Liver (tissue), 9 donors: Measurements from ENCODE around the gene KDM3A. TPM values are rescaled to one million over a fixed set of nuclear protein-coding genes. Genes with fewer than 3 reads are reported as not detected.

Source experiments
- DNase-seq: peaks from one replicate; pipeline ENCODE4 v3.0.0-alpha.2; 2017; ENCODE audit warnings: low spot score
- H3K27ac ChIP-seq, 2 donors: one replicate each; pipeline ENCODE4 v1.7.0; 2013; ENCODE audit warnings: inconsistent platforms in 2 of 2, low read length in 2 of 2, control low read depth in 1 of 2, low read depth in 1 of 2, mild to moderate bottlenecking in 1 of 2
- H3K27me3 ChIP-seq, 4 donors: one replicate each; pipeline versions ENCODE4 v1.6.1 to v1.7.0; 2013; ENCODE audit warnings: low read length in 3 of 4, inconsistent platforms in 1 of 4, mild to moderate bottlenecking in 1 of 4, moderate library complexity in 1 of 4; ENCODE audit not compliant: control insufficient read depth in 4 of 4, insufficient read depth in 4 of 4
- H3K36me3 ChIP-seq, 4 donors: one replicate each; pipeline versions ENCODE4 v1.6.1 to v1.7.0; 2013; ENCODE audit warnings: low read length in 3 of 4, mild to moderate bottlenecking in 3 of 4, low read depth in 1 of 4, moderate library complexity in 1 of 4; ENCODE audit not compliant: control insufficient read depth in 4 of 4, insufficient read depth in 3 of 4
- H3K4me1 ChIP-seq, 4 donors: one replicate each; pipeline versions ENCODE4 v1.6.1 to v1.7.0; 2013; ENCODE audit warnings: low read length in 3 of 4, mild to moderate bottlenecking in 3 of 4, moderate library complexity in 1 of 4; ENCODE audit not compliant: control insufficient read depth in 4 of 4, insufficient read depth in 4 of 4
- H3K4me3 ChIP-seq, 3 donors: one replicate each; pipeline versions ENCODE4 v1.6.1 to v1.7.0; 2013; ENCODE audit warnings: low read length in 3 of 3, control low read depth in 1 of 3, low read depth in 1 of 3, mild to moderate bottlenecking in 1 of 3
- H3K9ac ChIP-seq, 2 donors: one replicate each; pipeline ENCODE4 v1.7.0; 2013; ENCODE audit warnings: low read length in 2 of 2, mild to moderate bottlenecking in 2 of 2, moderate library complexity in 2 of 2, control low read depth in 1 of 2, low read depth in 1 of 2
- H3K9me3 ChIP-seq, 4 donors: one replicate each; pipeline versions ENCODE4 v1.6.1 to v1.7.0; 2013; ENCODE audit warnings: low read length in 3 of 4; ENCODE audit not compliant: control insufficient read depth in 4 of 4
- ATF3 ChIP-seq: IDR thresholded peaks from 2 replicates; pipeline ENCODE4 v1.6.1; 2016; ENCODE audit warnings: antibody characterized with exemption
- CTCF ChIP-seq: fragments of 150-350 bp; IDR thresholded peaks from 2 replicates; pipeline ENCODE4 v1.5.1; 2017; ENCODE audit warnings: improper control_type of control experiment, low read depth, low read length; ENCODE audit not compliant: missing input control
- EGR1 ChIP-seq, 2 donors: IDR thresholded peaks; 2 replicates each; pipeline ENCODE4 v1.6.1; 2016 to 2018; ENCODE audit warnings: antibody characterized with exemption in 2 of 2, low read depth in 2 of 2
- FOXA2 ChIP-seq: IDR thresholded peaks from 2 replicates; pipeline ENCODE4 v1.6.1; 2016; ENCODE audit warnings: antibody characterized with exemption
- GABPA ChIP-seq, 2 donors: IDR thresholded peaks in 1 of 2; conservative IDR thresholded peaks in 1 of 2; 2 replicates each; pipeline ENCODE4 v1.6.1; 2016; ENCODE audit warnings: antibody characterized with exemption in 2 of 2, mild to moderate bottlenecking in 1 of 2, moderate library complexity in 1 of 2
- HNF4A ChIP-seq, 2 donors: conservative IDR thresholded peaks; 2 replicates each; pipeline ENCODE4 v1.6.1; 2016; ENCODE audit warnings: antibody characterized with exemption in 2 of 2, mild to moderate bottlenecking in 2 of 2
- HNF4G ChIP-seq: IDR thresholded peaks from 2 replicates; pipeline ENCODE4 v1.6.1; 2016; ENCODE audit warnings: antibody characterized with exemption
- JUND ChIP-seq, 2 donors: IDR thresholded peaks; 2 replicates each; pipeline ENCODE4 v1.6.1; 2016; ENCODE audit warnings: antibody characterized with exemption in 2 of 2
- MAX ChIP-seq: IDR thresholded peaks from 2 replicates; pipeline ENCODE4 v1.6.1; 2016; ENCODE audit warnings: antibody characterized with exemption
- NR2F2 ChIP-seq: IDR thresholded peaks from 2 replicates; pipeline ENCODE4 v1.6.1; 2016; ENCODE audit warnings: antibody characterized with exemption
- RAD21 ChIP-seq, 2 donors: IDR thresholded peaks; 2 replicates each; pipeline ENCODE4 v1.6.1; 2016; ENCODE audit warnings: antibody characterized with exemption in 2 of 2, mild to moderate bottlenecking in 2 of 2
- REST ChIP-seq: IDR thresholded peaks from 2 replicates; pipeline ENCODE4 v1.6.1; 2016; ENCODE audit warnings: antibody characterized with exemption, mild to moderate bottlenecking
- RXRA ChIP-seq, 2 donors: IDR thresholded peaks; 2 replicates each; pipeline ENCODE4 v1.6.1; 2017 to 2018; ENCODE audit warnings: antibody characterized with exemption in 2 of 2, mild to moderate bottlenecking in 1 of 2
- SP1 ChIP-seq: IDR thresholded peaks from 2 replicates; pipeline ENCODE4 v1.6.1; 2018; ENCODE audit warnings: antibody characterized with exemption, mild to moderate bottlenecking
- TAF1 ChIP-seq: conservative IDR thresholded peaks from 2 replicates; pipeline ENCODE4 v1.6.1; 2016; ENCODE audit warnings: antibody characterized with exemption, mild to moderate bottlenecking
- YY1 ChIP-seq: IDR thresholded peaks from 2 replicates; pipeline ENCODE4 v1.6.1; 2016; ENCODE audit warnings: antibody characterized with exemption, mild to moderate bottlenecking
- ZBTB33 ChIP-seq: IDR thresholded peaks from 2 replicates; pipeline ENCODE4 v1.6.1; 2016; ENCODE audit warnings: antibody characterized with exemption
- WGBS: extraction: QIAGEN DNeasy Blood & Tissue Kit; methylation state at CpG from one replicate; pipeline ENCODE4 v1.1.7; 2013; 5-methylcytosine and 5-hydroxymethylcytosine counted together
- polyA plus RNA-seq, 2 donors: library from polyadenylated mRNA; stranded (reverse) in 1 of 2; unstranded in 1 of 2; fragments of 200-250 nt in 1 of 2; fragments of >200 nt in 1 of 2; fragmentation: Nextera tagmentation in 1 of 2; extraction: Ambion mirVana in 1 of 2; gene quantifications; one replicate each; pipeline versions ENCODE4 v1.2.1 to v1.2.3, GENCODE V29; 2013 to 2015
- total RNA-seq, 2 donors: library from RNA; depleted of rRNA; stranded (reverse); fragments of >200 nt; gene quantifications; one replicate each; pipeline ENCODE4 v1.2.3, GENCODE V29; 2014
- donor health status: healthy.
- donor health status: healthy.
- donor health status: healthy.
- donor health status: healthy.
- donor health status: healthy.

The KDM3A gene
- total and polyA plus RNA-seq, 4 donors, result 3.9 to 19.8 (median 8.3) TPM

- WGBS, result 100% methylated on average over 1 of the region's 1 CpG
- H3K4me3 ChIP-seq, result no peak overlapping the region
- TF ChIP-seq FOXA2, result no peak
- no peak for TF ChIP-seq RAD21 (IDR thresholded peaks at IDR 0.05)
- no peak for TF ChIP-seq ATF3
- no peak for TF ChIP-seq TAF1
- TF ChIP-seq RXRA (IDR thresholded peaks at IDR 0.05), result no peak
- TF ChIP-seq GABPA (IDR thresholded peaks at IDR 0.05 in 1 of 2, conservative IDR thresholded peaks at IDR 0.05 in 1 of 2), result no peak
- no peak for TF ChIP-seq EGR1 (IDR thresholded peaks at IDR 0.05; ENCODE audit: low read depth in 2 of 2)
- no peak for TF ChIP-seq HNF4A (conservative IDR thresholded peaks at IDR 0.05)
- no peak for TF ChIP-seq SP1
- TF ChIP-seq HNF4G, result no peak
- TF ChIP-seq YY1, result no peak
- TF ChIP-seq MAX, result no peak
- no peak for TF ChIP-seq JUND (IDR thresholded peaks at IDR 0.05)
- no peak for TF ChIP-seq NR2F2
- TF ChIP-seq CTCF, result no peak
- no peak for TF ChIP-seq ZBTB33
Measured at GRCh38 chr2:86521922-86522321, 80.8 kb downstream of the KDM3A start.

GRCh38 chr2:86522711-86523110 lies 81.5 kb downstream of the KDM3A start:
- DNase-seq, result no peak
- H3K9me3 ChIP-seq, result no peaks in the 10 kb centered on the region
- H3K4me1 ChIP-seq, result peaks cover 0 to 1% (median 0%) of the 10 kb centered on the region in 4 donors
- H3K9ac ChIP-seq, result no peak overlapping the region
- no peak overlapping the region for H3K4me3 ChIP-seq
- 95% methylated on average over 2 of the region's 2 CpGs for WGBS
- TF ChIP-seq NR2F2 (no peak), RXRA (IDR thresholded peaks at IDR 0.05) (no peak), ZBTB33 (no peak), EGR1 (IDR thresholded peaks at IDR 0.05; ENCODE audit: low read depth in 2 of 2) (no peak), JUND (IDR thresholded peaks at IDR 0.05) (no peak), SP1 (no peak), HNF4G (no peak), REST (no peak), RAD21 (IDR thresholded peaks at IDR 0.05) (no peak), TAF1 (no peak), ATF3 (no peak)
- H3K27ac ChIP-seq, result no peak overlapping the region
- H3K36me3 ChIP-seq, result peaks cover 3 to 9% (median 3%) of the 10 kb centered on the region in 4 donors
- H3K27me3 ChIP-seq, result no peaks in the 10 kb centered on the region

More at GRCh38 chr2:86521922-86522321, 80.8 kb downstream of the KDM3A start:
- H3K9me3 ChIP-seq, result no peaks in the 10 kb centered on the region
- no peaks in the 10 kb centered on the region for H3K27me3 ChIP-seq
- no peak overlapping the region for H3K9ac ChIP-seq
- H3K36me3 ChIP-seq, result peaks cover 3 to 7% (median 3%) of the 10 kb centered on the region in 4 donors
- H3K4me1 ChIP-seq, result peaks cover 0 to 1% (median 0%) of the 10 kb centered on the region in 4 donors
- DNase-seq, result no peak
- no peak overlapping the region for H3K27ac ChIP-seq
